NOMO-1 (cell line): ENCODE measurements around the gene RAD52.

ENCODE experiments used
- DNase-seq, 2 experiments: peaks; one replicate each; lab custom pipeline; 2025; ENCODE audit not compliant: unreplicated experiment in 2 of 2; lab: John Stamatoyannopoulos, UW

Gene RAD52

DNA sequence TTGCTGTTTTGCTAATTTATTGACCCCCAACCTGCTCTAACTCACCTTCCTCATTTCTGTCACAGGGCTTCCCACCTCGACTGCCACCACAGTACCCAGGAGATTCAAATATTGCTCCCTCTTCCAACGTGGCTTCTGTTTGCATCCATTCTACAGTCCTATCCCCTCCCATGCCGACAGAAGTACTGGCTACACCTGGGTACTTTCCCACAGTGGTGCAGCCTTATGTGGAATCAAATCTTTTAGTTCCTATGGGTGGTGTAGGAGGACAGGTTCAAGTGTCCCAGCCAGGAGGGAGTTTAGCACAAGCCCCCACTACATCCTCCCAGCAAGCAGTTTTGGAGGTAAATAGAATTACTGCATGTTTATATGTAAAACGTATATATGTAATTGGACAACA is 68.8 kb downstream of the RAD52 start:
- no peak for DNase-seq

DNA sequence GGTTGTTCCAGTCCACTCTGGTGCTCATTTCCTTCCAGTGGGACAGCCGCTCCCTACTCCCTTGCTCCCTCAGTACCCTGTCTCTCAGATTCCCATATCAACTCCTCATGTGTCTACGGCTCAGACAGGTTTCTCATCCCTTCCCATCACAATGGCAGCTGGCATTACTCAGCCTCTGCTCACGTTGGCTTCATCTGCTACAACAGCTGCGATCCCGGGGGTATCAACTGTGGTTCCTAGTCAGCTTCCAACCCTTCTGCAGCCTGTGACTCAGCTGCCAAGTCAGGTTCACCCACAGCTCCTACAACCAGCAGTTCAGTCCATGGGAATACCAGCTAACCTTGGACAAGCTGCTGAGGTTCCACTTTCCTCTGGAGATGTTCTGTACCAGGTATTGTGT is 69.9 kb downstream of the RAD52 start:
- DNase-seq, result no peak

DNA sequence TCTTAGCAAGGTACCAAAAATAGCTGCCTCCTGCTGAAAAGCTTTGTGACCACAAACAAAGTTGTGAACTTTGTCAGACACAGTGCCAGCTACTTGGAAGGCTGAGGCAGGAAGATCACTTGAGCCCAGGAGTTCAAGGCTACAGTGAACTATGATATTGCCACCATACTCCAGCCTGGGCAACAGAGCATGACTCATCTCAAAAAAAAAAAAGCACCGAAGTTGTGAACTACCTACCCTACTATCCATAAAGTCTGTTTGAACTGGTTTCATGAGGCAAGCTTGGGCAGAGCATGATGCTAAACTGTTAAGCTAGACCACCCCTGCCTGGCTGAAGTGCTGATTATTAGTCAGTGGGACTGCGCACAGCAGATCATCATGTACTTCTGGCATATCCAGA is 75.5 kb downstream of the RAD52 start:
- no peak for DNase-seq

DNA sequence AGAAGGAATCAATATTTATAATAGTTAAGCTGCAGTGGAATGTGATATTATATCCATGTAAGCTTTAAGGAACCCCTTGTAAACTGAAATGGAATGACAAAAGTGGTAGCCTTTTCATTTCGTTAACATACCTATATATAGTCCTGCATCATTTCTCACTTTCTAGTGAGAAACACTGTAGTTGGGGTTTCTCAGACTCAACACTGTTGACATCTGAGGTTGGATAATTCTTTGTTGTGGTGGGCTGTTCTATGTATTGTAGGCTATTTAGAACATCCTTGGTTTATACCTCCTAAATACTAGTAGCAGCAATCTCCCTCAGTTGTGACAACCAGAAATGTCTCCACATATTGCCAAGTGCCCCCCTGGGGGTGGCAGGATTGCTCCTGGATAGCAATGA is 79.1 kb downstream of the RAD52 start:
- DNase-seq, result no peak

DNA sequence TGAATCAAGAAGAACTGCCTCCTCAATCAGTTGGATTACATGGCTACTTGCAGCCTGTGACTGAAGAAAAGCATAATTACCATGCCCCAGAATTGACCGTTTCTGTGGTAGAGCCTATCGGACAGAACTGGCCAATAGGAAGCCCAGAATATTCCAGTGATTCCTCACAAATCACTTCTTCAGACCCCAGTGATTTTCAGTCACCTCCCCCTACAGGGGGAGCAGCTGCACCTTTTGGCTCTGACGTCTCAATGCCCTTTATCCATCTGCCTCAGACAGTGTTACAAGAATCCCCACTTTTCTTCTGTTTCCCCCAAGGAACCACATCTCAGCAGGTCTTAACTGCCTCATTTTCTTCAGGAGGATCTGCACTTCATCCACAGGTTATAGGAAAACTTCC is 80.8 kb downstream of the RAD52 start:
- DNase-seq, result no peak

DNA sequence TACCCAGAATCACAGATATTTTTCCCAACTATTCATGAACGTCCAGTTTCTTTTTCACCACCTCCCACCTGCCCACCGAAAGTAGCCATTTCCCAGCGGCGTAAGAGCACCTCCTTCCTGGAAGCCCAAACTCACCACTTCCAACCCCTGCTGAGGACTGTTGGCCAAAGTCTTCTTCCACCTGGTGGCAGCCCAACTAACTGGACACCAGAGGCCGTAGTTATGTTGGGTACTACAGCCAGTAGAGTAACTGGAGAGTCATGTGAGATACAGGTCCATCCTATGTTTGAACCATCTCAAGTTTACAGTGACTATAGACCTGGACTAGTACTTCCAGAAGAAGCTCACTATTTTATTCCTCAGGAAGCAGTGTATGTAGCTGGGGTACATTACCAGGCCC is 81.6 kb downstream of the RAD52 start:
- DNase-seq, result no peak

DNA sequence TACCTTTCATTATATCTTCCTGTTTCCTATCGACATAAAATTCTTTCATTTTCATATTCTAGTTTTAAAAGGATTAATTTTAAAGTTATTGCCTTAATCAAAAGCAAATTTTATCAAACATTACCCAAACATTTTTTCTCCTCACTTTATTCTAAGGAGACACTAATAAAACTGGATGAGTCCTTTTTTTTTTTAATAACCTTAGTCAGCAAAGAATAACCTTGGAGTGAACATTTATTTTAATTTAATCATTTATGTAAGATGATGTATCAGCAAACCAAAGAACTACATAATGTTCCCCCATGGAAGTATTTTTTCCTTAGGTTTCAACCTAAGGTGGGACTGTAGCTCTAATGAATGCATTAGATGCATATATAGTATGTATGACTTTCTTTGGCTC is 83.9 kb downstream of the RAD52 start:
- no peak for DNase-seq

DNA sequence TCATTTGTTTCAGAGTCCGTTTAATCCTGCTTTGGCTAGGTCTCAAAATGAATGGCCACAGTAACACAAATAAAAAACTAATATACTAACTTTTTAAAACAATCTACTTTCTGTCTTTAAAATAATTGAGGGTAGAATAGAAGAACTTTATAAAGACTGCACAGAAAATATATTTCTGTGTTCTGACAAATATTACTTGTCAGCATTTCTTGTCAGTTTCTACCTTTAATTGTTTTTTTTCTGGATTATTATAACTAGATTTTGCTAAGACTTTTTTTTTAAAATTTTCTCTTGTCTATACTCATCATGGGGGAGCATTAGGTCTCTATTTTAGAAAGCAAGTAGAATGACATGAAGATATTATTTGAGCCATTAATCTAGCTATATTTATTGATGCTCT is 86.2 kb downstream of the RAD52 start:
- DNase-seq, result no peak

DNA sequence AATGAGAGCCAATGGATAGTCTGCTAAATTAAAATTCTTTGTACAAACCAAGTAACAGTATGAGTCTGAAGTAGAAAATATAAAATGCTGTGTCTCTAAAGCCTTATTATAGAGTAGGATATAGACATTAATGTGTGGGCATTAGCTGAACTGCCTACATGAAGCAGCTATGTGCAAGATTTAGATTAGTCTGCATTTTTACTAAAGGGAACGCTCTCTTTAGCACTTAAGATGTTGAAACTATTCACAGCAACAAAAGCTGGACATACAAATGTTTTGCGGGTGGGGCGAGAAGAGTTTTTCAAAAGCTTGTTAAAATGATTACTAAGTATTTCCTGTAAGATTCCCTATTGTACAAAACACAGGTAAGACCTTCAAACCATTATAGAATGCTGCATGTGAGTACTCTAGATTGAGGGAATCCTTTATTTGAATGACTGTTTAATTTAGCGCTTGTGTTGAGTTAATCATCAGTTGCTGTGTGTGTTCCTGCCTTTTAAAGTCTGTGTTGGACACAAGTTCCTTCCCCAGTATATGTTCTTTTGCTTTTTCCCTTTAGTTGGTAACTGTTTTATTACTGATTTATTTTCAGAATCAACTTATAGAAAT is 87.1 kb downstream of the RAD52 start:
- DNase-seq, result no peak
